Heart left ventricle (tissue), 16 donors: ENCODE measurements around the gene MICAL2. TPM values are rescaled to one million over a fixed set of nuclear protein-coding genes. Genes with fewer than 3 reads are reported as not detected.

ENCODE experiments used
- ATAC-seq, 4 donors: fragments of 200-7000 bp; cut with Tn5 transposase; one replicate each; pipeline ENCODE4 v1.9.1; 2020 to 2022; ENCODE audit warnings: moderate library complexity in 4 of 4, mild to moderate bottlenecking in 3 of 4, moderate number of reproducible peaks in 1 of 4
- DNase-seq, 5 donors: peaks; one replicate each; pipeline ENCODE4 v3.0.0-alpha.2; 2020
- H3K27ac ChIP-seq, 12 donors: fragments of 200-600 bp; sonication (generic) in 4 of 12; one replicate each; pipeline versions ENCODE4 v1.5.0 to v1.8.0; 2016 to 2022; ENCODE audit warnings: mild to moderate bottlenecking in 2 of 12
- H3K27me3 ChIP-seq, 9 donors: fragments of 200-600 bp; sonication (generic) in 2 of 9; one replicate each; pipeline versions ENCODE4 v1.5.1 to v1.8.0; 2016 to 2022; ENCODE audit warnings: mild to moderate bottlenecking in 3 of 9
- H3K36me3 ChIP-seq, 9 donors: fragments of 200-600 bp; sonication (generic) in 2 of 9; one replicate each; pipeline versions ENCODE4 v1.5.0 to v1.8.0; 2018 to 2022; ENCODE audit warnings: mild to moderate bottlenecking in 2 of 9
- H3K4me1 ChIP-seq, 12 donors: fragments of 200-600 bp; sonication (generic) in 4 of 12; one replicate each; pipeline versions ENCODE4 v1.5.0 to v1.8.0; 2016 to 2022; ENCODE audit warnings: mild to moderate bottlenecking in 3 of 12
- H3K4me3 ChIP-seq, 12 donors: fragments of 200-600 bp; sonication (generic) in 4 of 12; one replicate each; pipeline versions ENCODE4 v1.5.0 to v1.8.0; 2017 to 2022; ENCODE audit warnings: mild to moderate bottlenecking in 9 of 12, moderate library complexity in 4 of 12
- H3K9me3 ChIP-seq, 12 donors: fragments of 200-600 bp; sonication (generic) in 4 of 12; one replicate each; pipeline versions ENCODE4 v1.5.0 to v1.8.0; 2016 to 2022; ENCODE audit warnings: mild to moderate bottlenecking in 1 of 12
- POLR2A ChIP-seq, 2 donors: fragments of 450-650 bp; IDR thresholded peaks; one replicate each; pipeline ENCODE4 v1.6.1; 2017; ENCODE audit warnings: antibody characterized with exemption in 2 of 2, mild to moderate bottlenecking in 2 of 2, moderate library complexity in 2 of 2
- WGBS, 4 donors: extraction: QIAGEN DNeasy Blood & Tissue Kit in 2 of 4; methylation state at CpG; one replicate each; pipeline versions ENCODE4 v1.1.5 to v1.1.7; 2013 to 2018; 5-methylcytosine and 5-hydroxymethylcytosine counted together
- intact Hi-C, 10 donors: fragments of 100-400 bp; cut with DNase I; formaldehyde crosslinking; loops; one replicate each; pipeline versions ENCODE4 v1.11.1 to v1.14.2; 2022
- polyA plus RNA-seq, 2 donors: library from polyadenylated mRNA; stranded (reverse); fragments of 200-250 nt; gene quantifications; one replicate each; pipeline ENCODE4 v1.2.3, GENCODE V29; 2013
- total RNA-seq, 9 donors: library from RNA; depleted of rRNA in 2 of 9; stranded (reverse); fragments of >200 nt in 2 of 9; fragmentation: NEBNext Ultra II Directional in 3 of 9; extraction: Animal tissue kit (Norgen Biotek cat#: 25700) in 3 of 9; gene quantifications; one replicate each; pipeline versions ENCODE4 v1.1.0 to v1.2.4, GENCODE V29; 2016 to 2023
- TF ChIP-seq, protein P1 (sequence below), 12 donors: fragments of 200-600 bp; sonication (generic) in 4 of 12; IDR thresholded peaks; one replicate each; pipeline versions ENCODE4 v1.5.0 to v1.8.0; 2018 to 2022; ENCODE audit warnings: antibody characterized with exemption in 12 of 12, mild to moderate bottlenecking in 5 of 12
- donor health status: ischemic (EF 13 %, LVEDD 7.1; RV severe dilation, severe dysfunction).
- donor health status: healthy with polysubstance abuse.
- donor health status: DM: no; HTN: yes; CAD: no.
- donor health status: DM: no; HTN: no; CAD: no.
- donor health status: ischemic (EF 25% LVEDD 6.9; RV normal size, moderate dysfunction).
- donor health status: ischemic (EF 25% LVEDD 5.7; RV mildly dilated, moderate dysfunction).
- donor health status: healthy.
- donor health status: DM: yes; HTN: yes; CAD: no.
- donor health status: ischemic (EF 35%, LVEDD 5.7; RV mildly dilated, moderate dysfunction).
- donor health status: nonischemic (EF 11% LVEDD 7.7; RV severe dilation, severe dysfunction).
- donor health status: DM: yes; HTN: yes; CAD: no.
- donor health status: PGD.
- donor health status: ischemic (EF 29% LVEDD 5.4; RV normal size, mild dysfunction).
- donor health status: nonischemic (EF 23%, LVEDD 6.1; RV moderate dilation, normal function).

The MICAL2 gene
- total and polyA plus RNA-seq, 11 donors = 37.6 to 110 (median 86.4) TPM

DNA sequence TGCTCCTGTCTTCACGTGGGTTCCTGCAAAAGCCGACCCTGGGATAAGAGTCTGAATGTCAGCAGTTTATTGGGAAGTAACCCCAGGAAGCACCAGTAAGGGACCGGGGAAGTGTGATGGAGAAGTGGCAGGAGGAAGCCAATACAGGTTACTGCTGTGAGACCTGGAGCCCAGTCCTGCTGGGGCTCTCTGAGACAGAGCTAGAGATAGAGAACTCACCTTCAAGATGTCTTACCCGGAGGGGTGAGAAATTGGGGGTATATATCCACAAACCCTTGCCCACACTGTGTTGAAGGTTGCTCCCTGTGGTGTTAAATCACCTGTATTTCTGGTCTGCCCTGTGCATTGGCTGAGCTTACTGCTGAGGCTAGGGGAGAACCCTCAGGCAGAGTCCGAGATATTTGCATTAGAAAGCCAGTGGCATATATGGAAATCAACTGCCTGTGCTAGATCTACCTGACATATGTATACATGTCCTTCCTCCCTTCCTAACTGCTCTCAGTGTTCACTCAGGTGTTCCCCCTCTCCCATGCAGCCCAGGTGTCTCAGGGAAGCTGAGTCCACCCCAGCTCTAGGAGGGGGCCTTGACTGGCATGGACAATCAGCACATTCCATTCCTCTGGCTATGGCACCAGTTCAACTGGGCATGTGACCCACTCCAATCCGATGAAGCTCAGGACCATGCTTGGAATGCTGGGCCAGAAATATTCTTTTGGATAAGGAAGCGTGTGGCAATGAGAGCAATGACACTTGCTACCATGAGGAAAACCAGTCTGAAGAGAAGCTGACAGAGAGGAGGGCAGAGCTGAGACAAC is 6.8 kb upstream of the MICAL2 start:
- ATAC-seq = peak; percentile 18 to 75 (median 55)
- H3K27ac ChIP-seq = peak overlapping the region in 6 of 12 donors; percentile 27 to 67 (median 44)
- H3K4me1 ChIP-seq = peaks cover 0 to 52% (median 26%) of the 10 kb centered on the region in 12 donors

DNA sequence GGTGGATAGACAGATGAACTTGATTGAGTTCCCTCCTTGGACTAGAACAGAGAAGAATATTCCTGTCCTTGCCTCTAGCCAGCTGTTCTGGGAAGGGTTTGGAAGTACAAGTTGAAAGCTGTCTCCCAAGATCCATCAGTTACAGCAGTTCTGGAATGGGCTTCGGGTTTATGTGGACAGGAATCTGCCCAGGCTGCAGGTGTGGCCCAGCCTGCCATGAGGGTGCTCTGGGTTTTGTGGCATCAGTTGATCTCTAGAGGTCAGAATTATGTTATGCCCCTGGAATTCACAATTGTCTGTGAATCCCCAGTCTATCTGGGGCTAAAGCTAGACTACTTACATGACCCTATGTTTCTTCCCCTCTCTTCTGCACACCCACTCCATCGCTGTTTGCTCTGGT is 4.9 kb upstream of the MICAL2 start:
- Histone ChIP-seq H3K36me3 (no peaks in the 10 kb centered on the region), H3K4me1 (peaks cover 0 to 58% (median 33%) of the 10 kb centered on the region in 12 donors), H3K27ac (no peak overlapping the region), H3K27me3 (no peaks in the 10 kb centered on the region), H3K9me3 (no peaks in the 10 kb centered on the region), H3K4me3 (no peak overlapping the region)
- WGBS, 4 donors = 69 to 100% (median 85%) methylated on average over 1 to 2 of the region's 2 CpGs
- ATAC-seq = no peak
- DNase-seq = no peak
- TF ChIP-seq, protein P1, sequence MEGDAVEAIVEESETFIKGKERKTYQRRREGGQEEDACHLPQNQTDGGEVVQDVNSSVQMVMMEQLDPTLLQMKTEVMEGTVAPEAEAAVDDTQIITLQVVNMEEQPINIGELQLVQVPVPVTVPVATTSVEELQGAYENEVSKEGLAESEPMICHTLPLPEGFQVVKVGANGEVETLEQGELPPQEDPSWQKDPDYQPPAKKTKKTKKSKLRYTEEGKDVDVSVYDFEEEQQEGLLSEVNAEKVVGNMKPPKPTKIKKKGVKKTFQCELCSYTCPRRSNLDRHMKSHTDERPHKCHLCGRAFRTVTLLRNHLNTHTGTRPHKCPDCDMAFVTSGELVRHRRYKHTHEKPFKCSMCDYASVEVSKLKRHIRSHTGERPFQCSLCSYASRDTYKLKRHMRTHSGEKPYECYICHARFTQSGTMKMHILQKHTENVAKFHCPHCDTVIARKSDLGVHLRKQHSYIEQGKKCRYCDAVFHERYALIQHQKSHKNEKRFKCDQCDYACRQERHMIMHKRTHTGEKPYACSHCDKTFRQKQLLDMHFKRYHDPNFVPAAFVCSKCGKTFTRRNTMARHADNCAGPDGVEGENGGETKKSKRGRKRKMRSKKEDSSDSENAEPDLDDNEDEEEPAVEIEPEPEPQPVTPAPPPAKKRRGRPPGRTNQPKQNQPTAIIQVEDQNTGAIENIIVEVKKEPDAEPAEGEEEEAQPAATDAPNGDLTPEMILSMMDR (IDR thresholded peaks at IDR 0.05) = no peak
- no peak for TF ChIP-seq POLR2A (IDR thresholded peaks at IDR 0.05)
- intact Hi-C loops = no loop called here

More for the DNA sequence above, 6.8 kb upstream of the MICAL2 start:
- no peak overlapping the region for H3K4me3 ChIP-seq
- no peaks in the 10 kb centered on the region for H3K27me3 ChIP-seq
- peak in 3 of 5 donors; percentile 39 to 53 (median 50) for DNase-seq
- intact Hi-C loops = loop anchor here in 1 of 10 donors (5.0 kb wide), 1 partner anchor 129 kb away; no protein-coding TSS in a partner anchor
- no peaks in the 10 kb centered on the region for H3K9me3 ChIP-seq
- H3K36me3 ChIP-seq = no peaks in the 10 kb centered on the region
- TF ChIP-seq, protein P1 (IDR thresholded peaks at IDR 0.05) = no peak
- TF ChIP-seq POLR2A (IDR thresholded peaks at IDR 0.05) = no peak
- WGBS, 4 donors = 53 to 68% (median 61%) methylated on average over 7 of the region's 7 CpGs

- Histone ChIP-seq H3K9me3 (no peaks in the 10 kb centered on the region), H3K4me1 (peaks cover 0 to 52% (median 33%) of the 10 kb centered on the region in 12 donors), H3K27ac (peak overlapping the region in 1 of 12 donors; percentile 23), H3K27me3 (no peaks in the 10 kb centered on the region), H3K4me3 (no peak overlapping the region), H3K36me3 (no peaks in the 10 kb centered on the region)
- no peak for ATAC-seq
- TF ChIP-seq POLR2A (IDR thresholded peaks at IDR 0.05) = no peak
- TF ChIP-seq, protein P1 (IDR thresholded peaks at IDR 0.05) = no peak
- intact Hi-C loops = no loop called here
- DNase-seq = no peak
- WGBS, 4 donors = 51 to 64% (median 62%) methylated on average over 5 of the region's 5 CpGs
Observed at GRCh38 chr11:12106101-12106500, 4.3 kb upstream of the MICAL2 start.

- TF ChIP-seq, protein P1 (IDR thresholded peaks at IDR 0.05) = no peak
- TF ChIP-seq POLR2A (IDR thresholded peaks at IDR 0.05) = no peak
- H3K27me3 ChIP-seq = no peaks in the 10 kb centered on the region
- H3K4me1 ChIP-seq = peaks cover 0 to 52% (median 33%) of the 10 kb centered on the region in 12 donors
- ATAC-seq (no peak), DNase-seq (no peak)
- intact Hi-C loops = no loop called here
- peak overlapping the region in 1 of 12 donors; percentile 23 for H3K27ac ChIP-seq
- no peaks in the 10 kb centered on the region for H3K9me3 ChIP-seq
- H3K36me3 ChIP-seq = no peaks in the 10 kb centered on the region
- 29 to 48% (median 39%) methylated on average over 5 of the region's 5 CpGs for WGBS, 4 donors
- no peak overlapping the region for H3K4me3 ChIP-seq
Observed at GRCh38 chr11:12106501-12106900, 3.9 kb upstream of the MICAL2 start.
